Adrenal gland (tissue), 12 donors: ENCODE measurements around the gene COASY. TPM values are rescaled to one million over a fixed set of nuclear protein-coding genes. Genes with fewer than 3 reads are reported as not detected.
A peak's percentile ranks its signal among the peaks of the same experiment; 100 is the strongest.

ENCODE experiments used
- DNase-seq, 7 donors: peaks; one replicate each; pipeline ENCODE4 v3.0.0-alpha.2; 2019 to 2020
- H3K27ac ChIP-seq, 5 donors: fragments of 200-600 bp; sonication (generic) in 4 of 5; 1 replicate in 3 of 5; 2 replicates in 2 of 5; pipeline versions ENCODE4 v1.5.1 to v1.8.0; 2016 to 2020; ENCODE audit warnings: mild to moderate bottlenecking in 1 of 5
- H3K27me3 ChIP-seq: fragments of 200-600 bp; 2 replicates; pipeline ENCODE4 v1.8.0; 2021
- H3K36me3 ChIP-seq, 2 donors: fragments of 200-600 bp; replicated peaks in 1 of 2; 1 replicate in 1 of 2; 2 replicates in 1 of 2; pipeline versions ENCODE4 v1.5.1 to v1.8.0; 2018 to 2022
- H3K4me1 ChIP-seq, 2 donors: fragments of 200-600 bp; replicated peaks in 1 of 2; 1 replicate in 1 of 2; 2 replicates in 1 of 2; pipeline versions ENCODE4 v1.5.1 to v1.8.0; 2018 to 2021
- H3K4me3 ChIP-seq, 4 donors: fragments of 200-600 bp; sonication (generic) in 3 of 4; one replicate each; pipeline ENCODE4 v1.5.1; 2016 to 2018
- H3K9me3 ChIP-seq, 3 donors: fragments of 200-600 bp; sonication (generic) in 1 of 3; replicated peaks in 1 of 3; 1 replicate in 2 of 3; 2 replicates in 1 of 3; pipeline versions ENCODE4 v1.5.1 to v1.8.0; 2016 to 2021
- POLR2A ChIP-seq, 2 donors: fragments of 450-650 bp; IDR thresholded peaks; one replicate each; pipeline ENCODE4 v1.6.1; 2017; ENCODE audit warnings: antibody characterized with exemption in 2 of 2, mild to moderate bottlenecking in 2 of 2, moderate library complexity in 1 of 2
- WGBS, 4 donors: extraction: QIAGEN DNeasy Blood & Tissue Kit in 2 of 4; methylation state at CpG; one replicate each; pipeline versions ENCODE4 v1.1.5 to v1.1.7; 2013 to 2017; 5-methylcytosine and 5-hydroxymethylcytosine counted together
- intact Hi-C, 2 donors: fragments of 100-400 bp; cut with DNase I; formaldehyde crosslinking; loops; one replicate each; pipeline versions ENCODE4 v1.14.1 to v1.15.0; 2022 to 2023
- polyA plus RNA-seq, 3 donors: library from polyadenylated mRNA; stranded (reverse); fragments of 200-250 nt in 2 of 3; fragments of 350-450 nt in 1 of 3; fragmentation: Illumina TruSeq in 1 of 3; extraction: RNeasy Lipid Tissue Mini Kit (QIAGEN cat#74804) in 1 of 3; gene quantifications; one replicate each; pipeline ENCODE4 v1.2.3, GENCODE V29; 2013 to 2014
- total RNA-seq, 9 donors: library from RNA; depleted of rRNA in 4 of 9; stranded (reverse); fragments of >200 nt in 4 of 9; fragments of 120-200 nt in 1 of 9; fragmentation: NEBNext Ultra II Directional in 1 of 9; extraction: Animal tissue kit (Norgen Biotek cat#: 25700) in 1 of 9; gene quantifications; one replicate each; pipeline versions ENCODE4 v1.1.0 to v1.2.4, GENCODE V29; 2013 to 2023
- TF ChIP-seq, protein P1 (sequence below), 6 experiments: fragments of 450-650 bp in 4 of 6; fragments of 200-600 bp in 2 of 6; sonication (generic) in 1 of 6; IDR thresholded peaks; 1 replicate in 5 of 6; 2 replicates in 1 of 6; pipeline versions ENCODE4 v1.5.1 to v1.8.0; 2016 to 2021; ENCODE audit warnings: antibody characterized with exemption in 6 of 6, mild to moderate bottlenecking in 2 of 6, moderate library complexity in 1 of 6
- donor health status: healthy with polysubstance abuse.
- donor health status: Bipolar disorder and iron deficiency.
- donor health status: DM: yes; HTN: yes; CAD: no.
- donor health status: DM: no; HTN: no; CAD: no.
- donor health status: DM: no; HTN: no; CAD: no.
- donor health status: DM: yes; HTN: yes; CAD: no.

Gene COASY
- total and polyA plus RNA-seq, 12 donors, result 46.8 to 192 (median 91.8) TPM

DNA sequence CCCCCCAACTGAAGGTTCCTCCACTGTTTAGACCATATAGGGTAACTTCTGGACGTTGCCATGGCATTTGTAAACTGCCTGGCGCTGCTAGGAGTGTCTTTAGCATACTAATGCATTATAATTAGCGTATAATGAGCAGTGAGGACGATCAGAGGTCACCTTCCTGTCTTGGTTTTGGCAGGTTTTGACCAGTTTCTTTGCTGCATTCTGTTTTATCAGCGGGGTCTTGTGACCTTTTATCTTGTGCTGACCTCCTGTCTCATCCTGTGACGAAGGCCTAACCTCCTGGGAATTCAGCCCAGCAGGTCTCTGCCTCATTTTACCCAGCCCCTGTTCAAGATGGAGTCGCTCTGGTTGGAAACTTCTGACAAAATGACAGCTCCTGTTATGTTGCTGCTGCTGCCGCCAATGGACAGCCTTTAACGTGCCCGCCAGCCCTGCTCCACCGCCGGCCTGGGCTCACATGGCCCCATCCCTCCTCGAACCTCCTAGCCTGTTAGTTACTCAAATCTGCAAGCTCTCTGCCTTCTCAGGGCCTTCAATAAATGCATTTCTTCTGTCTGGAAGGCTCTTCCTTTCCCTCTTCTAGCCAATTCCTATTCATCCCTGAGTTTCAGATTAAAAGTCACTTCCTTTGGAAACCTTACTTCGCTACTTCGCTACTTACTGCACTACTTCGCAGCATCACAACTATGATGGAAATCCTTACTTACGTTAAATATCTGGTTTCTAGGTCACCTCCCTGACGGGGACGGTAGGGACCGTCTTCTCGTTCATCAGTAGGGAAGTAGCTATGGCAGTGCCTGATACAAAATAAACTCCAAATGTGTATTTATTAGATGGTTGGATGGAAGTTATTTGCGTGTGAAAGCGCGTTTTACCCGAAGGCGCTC lies 26.5 kb upstream of the COASY start:
- no peaks in the 10 kb centered on the region for H3K9me3 ChIP-seq
- peaks cover 0 to 17% of the 10 kb centered on the region in 2 donors for H3K36me3 ChIP-seq
- DNase-seq, result no peak
- no peak for TF ChIP-seq POLR2A (IDR thresholded peaks at IDR 0.05)
- TF ChIP-seq, protein P1, sequence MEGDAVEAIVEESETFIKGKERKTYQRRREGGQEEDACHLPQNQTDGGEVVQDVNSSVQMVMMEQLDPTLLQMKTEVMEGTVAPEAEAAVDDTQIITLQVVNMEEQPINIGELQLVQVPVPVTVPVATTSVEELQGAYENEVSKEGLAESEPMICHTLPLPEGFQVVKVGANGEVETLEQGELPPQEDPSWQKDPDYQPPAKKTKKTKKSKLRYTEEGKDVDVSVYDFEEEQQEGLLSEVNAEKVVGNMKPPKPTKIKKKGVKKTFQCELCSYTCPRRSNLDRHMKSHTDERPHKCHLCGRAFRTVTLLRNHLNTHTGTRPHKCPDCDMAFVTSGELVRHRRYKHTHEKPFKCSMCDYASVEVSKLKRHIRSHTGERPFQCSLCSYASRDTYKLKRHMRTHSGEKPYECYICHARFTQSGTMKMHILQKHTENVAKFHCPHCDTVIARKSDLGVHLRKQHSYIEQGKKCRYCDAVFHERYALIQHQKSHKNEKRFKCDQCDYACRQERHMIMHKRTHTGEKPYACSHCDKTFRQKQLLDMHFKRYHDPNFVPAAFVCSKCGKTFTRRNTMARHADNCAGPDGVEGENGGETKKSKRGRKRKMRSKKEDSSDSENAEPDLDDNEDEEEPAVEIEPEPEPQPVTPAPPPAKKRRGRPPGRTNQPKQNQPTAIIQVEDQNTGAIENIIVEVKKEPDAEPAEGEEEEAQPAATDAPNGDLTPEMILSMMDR (IDR thresholded peaks at IDR 0.05), result no peak
- intact Hi-C loops, result no loop called here
- peaks cover 12 to 27% of the 10 kb centered on the region in 2 donors for H3K4me1 ChIP-seq
- no peaks in the 10 kb centered on the region for H3K27me3 ChIP-seq
- peak overlapping the region in 2 of 4 donors; percentile 50 to 95 for H3K4me3 ChIP-seq
- H3K27ac ChIP-seq, result peak overlapping the region; percentile 26 to 100 (median 75)
- 38 to 57% (median 44%) methylated on average over 18 to 26 of the region's 26 CpGs for WGBS, 4 donors

GRCh38 chr17:42536048-42536371 lies 25.9 kb upstream of the COASY start, which contains the start of gene NAGLU:
TSS of gene NAGLU (plus strand) at chr17:42536241. CDS start at chr17:42536273, 32 bp downstream.
- Histone ChIP-seq H3K4me1 (peaks cover 12 to 27% of the 10 kb centered on the region in 2 donors), H3K4me3 (peak within 1 kb of the TSS; percentile 12 to 95 (median 47)), H3K27me3 (no peaks in the 10 kb centered on the region), H3K9me3 (no peaks in the 10 kb centered on the region), H3K36me3 (peaks cover 0 to 22% of the 10 kb centered on the region in 2 donors), H3K27ac (peak within 1 kb of the TSS; percentile 26 to 100 (median 75))
- peak; percentile 97 to 99 (median 97) for DNase-seq
- intact Hi-C loops, result no loop called here
- 0 to 1% (median 0%) methylated on average over 4 to 40 of the region's 40 CpGs for WGBS, 4 donors
- TF ChIP-seq POLR2A (IDR thresholded peaks at IDR 0.05), result peak; percentile 53 to 76
- TF ChIP-seq, protein P1 (IDR thresholded peaks at IDR 0.05), result no peak

- H3K4me1 ChIP-seq, result peaks cover 12 to 25% of the 10 kb centered on the region in 2 donors
- H3K27me3 ChIP-seq, result no peaks in the 10 kb centered on the region
- peak overlapping the region; percentile 12 to 95 (median 47) for H3K4me3 ChIP-seq
- WGBS, 4 donors, result 0 to 1% (median 0%) methylated on average over 3 to 65 of the region's 65 CpGs
- intact Hi-C loops, result no loop called here
- peaks cover 0 to 26% of the 10 kb centered on the region in 2 donors for H3K36me3 ChIP-seq
- peak; percentile 89 to 94 (median 93) for DNase-seq
- H3K27ac ChIP-seq, result peak overlapping the region in 4 of 5 donors; percentile 26 to 100 (median 83)
- no peaks in the 10 kb centered on the region for H3K9me3 ChIP-seq
- TF ChIP-seq, protein P1 (IDR thresholded peaks at IDR 0.05), result no peak
- TF ChIP-seq POLR2A (IDR thresholded peaks at IDR 0.05), result peak; percentile 36 to 76
Measured at GRCh38 chr17:42536372-42537155, 25.4 kb upstream of the COASY start.
